Endothelial cell of umbilical vein (primary cell): ENCODE data around the gene PRCC. TPM values are rescaled to one million over a fixed set of nuclear protein-coding genes. Genes with fewer than 3 reads are reported as not detected.

Experiments used
- BruUV-seq: library from RNA; stranded (reverse); fragments of 400-500 nt; replicated peaks from 2 replicates; lab custom pipeline; 2021; lab: Mats Ljungman, UMichigan
- CTCF ChIA-PET: fragments of 300-600, 350-600 bp; sonication (Branson Sonifier 250); formaldehyde crosslinking; loops from one replicate; lab custom pipeline; 2021; ENCODE audit warnings: antibody characterized with exemption, inconsistent platforms; lab: Charles Lee
- POLR2A ChIA-PET: fragments of 300-600, 350-600 bp; sonication (Branson Sonifier 250); formaldehyde crosslinking; loops from one replicate; lab custom pipeline; 2021; ENCODE audit warnings: antibody characterized with exemption, inconsistent platforms; lab: Charles Lee
- DNase-seq: peaks from one replicate; pipeline ENCODE4 v3.0.0-alpha.2; 2011; ENCODE audit warnings: low read depth, low spot score
- FAIRE-seq: peaks from 2 replicates; lab custom pipeline; 2011; peaks lifted over from hg19 to GRCh38; lab: Jason Lieb, UNC
- H2AFZ ChIP-seq: 2 replicates; pipeline ENCODE4 v1.6.0; 2012; ENCODE audit warnings: low read depth, low read length, control low read depth, inconsistent platforms
- H3K27ac ChIP-seq: 2 replicates; pipeline ENCODE4 v1.5.1; 2011; ENCODE audit warnings: low read depth, mild to moderate bottlenecking, control low read depth, low read length, moderate library complexity; ENCODE audit not compliant: insufficient read depth
- H3K27me3 ChIP-seq, 2 experiments: 2 replicates each; pipeline versions ENCODE4 v1.6.0 to v1.6.1; 2011; ENCODE audit warnings: low read length in 2 of 2, mixed read lengths in 1 of 2; ENCODE audit not compliant: control insufficient read depth in 2 of 2, insufficient read depth in 2 of 2
- H3K36me3 ChIP-seq, 2 experiments: 2 replicates in 1 of 2; 3 replicates in 1 of 2; pipeline ENCODE4 v1.5.1; 2011; ENCODE audit warnings: low read length in 2 of 2, mild to moderate bottlenecking in 1 of 2, moderate library complexity in 1 of 2; ENCODE audit not compliant: control insufficient read depth in 2 of 2, insufficient read depth in 2 of 2; ENCODE audit errors: extremely low read depth in 1 of 2
- H3K4me1 ChIP-seq: 3 replicates; pipeline ENCODE4 v1.5.1; 2011; ENCODE audit warnings: mild to moderate bottlenecking, low read length; ENCODE audit not compliant: control insufficient read depth, insufficient read depth; ENCODE audit errors: extremely low read depth
- H3K4me2 ChIP-seq: 2 replicates; pipeline ENCODE4 v1.6.1; 2011; ENCODE audit warnings: low read length, control low read depth, mixed read lengths; ENCODE audit not compliant: insufficient read depth
- H3K4me3 ChIP-seq, 3 experiments: fragments of 200-600 bp in 1 of 3; sonication (generic), shearing (Covaris generic) in 1 of 3; replicated peaks in 1 of 3; 2 replicates each; pipeline ENCODE4 v1.5.1; 2011 to 2016; ENCODE audit warnings: control low read depth in 3 of 3, low read length in 3 of 3, mild to moderate bottlenecking in 2 of 3, inconsistent platforms in 1 of 3, low read depth in 1 of 3, moderate library complexity in 1 of 3; ENCODE audit not compliant: insufficient read depth in 1 of 3
- H3K79me2 ChIP-seq: 2 replicates; pipeline ENCODE4 v1.6.0; 2012; ENCODE audit warnings: low read length, inconsistent platforms; ENCODE audit not compliant: control insufficient read depth, insufficient read depth
- H3K9ac ChIP-seq: replicated peaks from 2 replicates; pipeline ENCODE3; 2011; ENCODE audit warnings: low read length, control low read depth; ENCODE audit not compliant: insufficient read depth; ENCODE audit errors: extremely low read depth
- H3K9me1 ChIP-seq: replicated peaks from 3 replicates; pipeline ENCODE4 v1.6.0; 2011; ENCODE audit warnings: mild to moderate bottlenecking, low read length; ENCODE audit not compliant: control insufficient read depth, insufficient read depth; ENCODE audit errors: extremely low read depth
- H3K9me3 ChIP-seq: replicated peaks from 2 replicates; pipeline ENCODE4 v1.5.1; 2012; ENCODE audit warnings: low read length, inconsistent platforms; ENCODE audit not compliant: control insufficient read depth, insufficient read depth
- H4K20me1 ChIP-seq: replicated peaks from 2 replicates; pipeline ENCODE3; 2011; ENCODE audit warnings: mild to moderate bottlenecking, low read length; ENCODE audit not compliant: control insufficient read depth, insufficient read depth; ENCODE audit errors: extremely low read depth
- EZH2 ChIP-seq: IDR thresholded peaks from 2 replicates; pipeline ENCODE4 v1.6.1; 2012; ENCODE audit warnings: borderline replicate concordance, low read depth, mild to moderate bottlenecking, moderate library complexity, low read length, inconsistent platforms; ENCODE audit not compliant: severe bottlenecking
- FOS ChIP-seq: IDR thresholded peaks from 2 replicates; pipeline ENCODE4 v1.6.1; 2011; ENCODE audit warnings: mild to moderate bottlenecking, low read length, moderate library complexity, borderline replicate concordance; ENCODE audit not compliant: insufficient read depth
- GATA2 ChIP-seq: IDR thresholded peaks from 2 replicates; pipeline ENCODE4 v1.7.0; 2011; ENCODE audit warnings: low read depth, mild to moderate bottlenecking, moderate library complexity, mixed read lengths, low read length; ENCODE audit not compliant: insufficient read length, insufficient read depth
- JUN ChIP-seq: IDR thresholded peaks from 2 replicates; pipeline ENCODE4 v1.6.1; 2011; ENCODE audit warnings: borderline replicate concordance, low read depth; ENCODE audit not compliant: insufficient read length, insufficient read depth
- MYC ChIP-seq: IDR thresholded peaks from one replicate; pipeline ENCODE4 v1.6.1; 2011; ENCODE audit warnings: mild to moderate bottlenecking, low read depth, low read length
- POLR2A ChIP-seq: IDR thresholded peaks from 2 replicates; pipeline ENCODE4 v1.6.1; 2012; ENCODE audit warnings: low read depth, mild to moderate bottlenecking, control low read depth, low read length
- POLR2AphosphoS5 ChIP-seq: IDR thresholded peaks from 2 replicates; pipeline ENCODE4 v1.6.1; 2012; ENCODE audit warnings: low read depth, mild to moderate bottlenecking, control low read depth, low read length, moderate library complexity; ENCODE audit not compliant: insufficient read depth
- dilution Hi-C: fragments of 300-500 bp; cut with MboI; formaldehyde crosslinking; loops from one replicate; pipeline ENCODE4 v1.15.0; 2019; ENCODE audit warnings: low sequenced_read_pairs; ENCODE audit not compliant: extremely low pct_ligation_motif_present
- intact Hi-C: fragments of 100-400 bp; cut with micrococcal nuclease; formaldehyde crosslinking; loops from one replicate; pipeline ENCODE4 v1.10.0; 2022
- polyA plus RNA-seq, 4 experiments: library from polyadenylated mRNA; depleted of rRNA in 3 of 4; stranded (reverse) in 3 of 4; unstranded in 1 of 4; fragments of >200 nt; gene quantifications; 2 replicates each; pipeline versions ENCODE4 v1.2.1 to v1.2.3, GENCODE V29; 2011 to 2012; ENCODE audit warnings: missing spikeins in 1 of 4
- total RNA-seq: library from RNA; stranded (reverse); gene quantifications from 2 replicates; pipeline ENCODE4 v1.2.3, GENCODE V29; 2021
- TF ChIP-seq, protein P1 (sequence below), 2 donors: IDR thresholded peaks; 1 replicate in 1 of 2; 2 replicates in 1 of 2; pipeline ENCODE4 v1.5.1; 2011; ENCODE audit warnings: low read length in 2 of 2, mild to moderate bottlenecking in 2 of 2, moderate library complexity in 2 of 2, control low read depth in 1 of 2, inconsistent platforms in 1 of 2, low read depth in 1 of 2; ENCODE audit not compliant: insufficient read depth in 1 of 2; ENCODE audit errors: extremely low read depth in 1 of 2

The PRCC gene
- total and polyA plus RNA-seq, 2 donors (not counting 3 experiments of a cell fraction or from before 2014, with no cell fraction given): 71.5 to 77.4 TPM

DNA sequence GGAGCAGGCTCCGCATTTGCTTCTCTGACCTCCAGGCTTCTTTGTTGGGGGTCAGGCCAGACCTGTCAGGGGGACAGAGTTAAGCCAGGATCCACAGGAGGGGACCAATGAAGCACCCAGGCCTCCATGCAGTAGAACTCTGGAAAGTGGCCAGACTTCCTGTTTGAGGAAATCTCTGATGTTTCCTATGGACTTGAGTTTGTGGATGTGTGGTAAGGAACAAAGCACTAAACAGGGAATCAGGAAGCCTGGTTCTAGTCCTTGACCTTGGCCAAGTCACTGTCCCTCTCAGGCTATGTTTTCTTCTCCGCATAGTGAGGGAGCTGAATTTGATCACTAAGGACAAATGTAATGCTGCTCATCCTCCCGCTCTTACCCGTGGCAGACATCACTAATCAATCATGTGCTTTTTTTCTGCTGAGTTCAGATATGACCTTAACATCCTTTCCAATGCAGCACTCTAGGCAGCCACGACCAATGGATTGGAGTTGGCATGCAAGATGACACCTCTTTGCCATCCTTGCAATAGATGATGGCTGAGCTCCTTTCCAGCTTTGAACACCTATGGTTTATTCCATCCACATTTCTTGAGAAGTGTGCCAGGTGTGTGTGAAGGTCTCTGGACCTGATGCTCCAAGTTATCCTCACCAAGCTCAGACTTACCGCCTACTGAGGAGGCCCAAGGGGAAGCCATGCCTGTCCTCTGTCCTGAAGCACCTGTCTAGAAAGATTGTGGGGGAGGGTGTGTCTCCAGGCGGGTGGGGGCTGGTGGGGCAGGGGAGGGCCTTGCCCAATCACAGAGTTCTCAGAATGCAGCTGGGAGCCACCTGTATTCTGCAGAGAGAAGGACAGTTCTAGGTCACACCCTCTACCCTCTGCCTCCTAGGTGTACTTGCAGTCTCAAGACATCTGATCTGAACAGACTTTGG, 39.4 kb downstream of the PRCC start:
- TF ChIP-seq POLR2A (no peak), POLR2AphosphoS5 (no peak), EZH2 (no peak), JUN (no peak), GATA2 (no peak), FOS (no peak), MYC (no peak)
- TF ChIP-seq, protein P1, sequence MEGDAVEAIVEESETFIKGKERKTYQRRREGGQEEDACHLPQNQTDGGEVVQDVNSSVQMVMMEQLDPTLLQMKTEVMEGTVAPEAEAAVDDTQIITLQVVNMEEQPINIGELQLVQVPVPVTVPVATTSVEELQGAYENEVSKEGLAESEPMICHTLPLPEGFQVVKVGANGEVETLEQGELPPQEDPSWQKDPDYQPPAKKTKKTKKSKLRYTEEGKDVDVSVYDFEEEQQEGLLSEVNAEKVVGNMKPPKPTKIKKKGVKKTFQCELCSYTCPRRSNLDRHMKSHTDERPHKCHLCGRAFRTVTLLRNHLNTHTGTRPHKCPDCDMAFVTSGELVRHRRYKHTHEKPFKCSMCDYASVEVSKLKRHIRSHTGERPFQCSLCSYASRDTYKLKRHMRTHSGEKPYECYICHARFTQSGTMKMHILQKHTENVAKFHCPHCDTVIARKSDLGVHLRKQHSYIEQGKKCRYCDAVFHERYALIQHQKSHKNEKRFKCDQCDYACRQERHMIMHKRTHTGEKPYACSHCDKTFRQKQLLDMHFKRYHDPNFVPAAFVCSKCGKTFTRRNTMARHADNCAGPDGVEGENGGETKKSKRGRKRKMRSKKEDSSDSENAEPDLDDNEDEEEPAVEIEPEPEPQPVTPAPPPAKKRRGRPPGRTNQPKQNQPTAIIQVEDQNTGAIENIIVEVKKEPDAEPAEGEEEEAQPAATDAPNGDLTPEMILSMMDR (IDR thresholded peaks at IDR 0.05; ENCODE audit: extremely low read depth in 1 of 2, insufficient read depth in 1 of 2, low read depth in 1 of 2, low read length in 2 of 2): no peak
- no peaks in the 10 kb centered on the region for H3K9me3 ChIP-seq
- no TSS peak for BruUV-seq

More for the DNA sequence above, 39.4 kb downstream of the PRCC start:
- H3K4me1 ChIP-seq: peaks cover 10% of the 10 kb centered on the region
- ChIA-PET POLR2A (interaction anchor here (0.6 kb wide), 1 partner anchor 163 kb away, joined by 4 read pairs; no protein-coding TSS in a partner anchor), CTCF (interaction anchor here (1.5 to 2.3 kb wide), 5 partner anchors 9 to 83 kb away, joined by 4 to 8 read pairs (median 6); no protein-coding TSS in a partner anchor)
- dilution Hi-C loops: no loop called here
- no peaks in the 10 kb centered on the region for H3K79me2 ChIP-seq
- no peak overlapping the region for H2AFZ ChIP-seq
- DNase-seq: peak; percentile 62
- H3K4me3 ChIP-seq: no peak overlapping the region
- H3K4me2 ChIP-seq: no peak overlapping the region
- peak; percentile 76 for FAIRE-seq
- intact Hi-C loops: no loop called here
- no peak overlapping the region for H3K9ac ChIP-seq
- H3K9me1 ChIP-seq: no peaks in the 10 kb centered on the region
- no peak overlapping the region for H3K27ac ChIP-seq
- H3K27me3 ChIP-seq: no peaks in the 10 kb centered on the region
- H4K20me1 ChIP-seq: no peaks in the 10 kb centered on the region
- H3K36me3 ChIP-seq: peaks cover 0 to under 1% of the 10 kb centered on the region in 2 experiments
